Calu3 (cell line): Measurements from ENCODE around the gene RND1. TPM values are rescaled to one million over a fixed set of nuclear protein-coding genes. Genes with fewer than 3 reads are reported as not detected.
"Not testable (repeated sequence)": the region's sequence is repeated elsewhere in the genome, so short reads cannot be mapped to it uniquely, and the experiment has no call there.

ENCODE experiments used
- BruUV-seq: library from RNA; stranded (reverse); fragments of 400-500 nt; replicated peaks from 2 replicates; lab custom pipeline; 2021; lab: Mats Ljungman, UMichigan
- CTCF ChIA-PET: fragments of 300-600 bp; sonication (Branson Sonifier 250); formaldehyde crosslinking; loops from one replicate; lab custom pipeline; 2022; ENCODE audit warnings: antibody characterized with exemption; lab: Charles Lee
- DNase-seq: peaks from one replicate; pipeline ENCODE4 v3.0.0; 2022
- H3K27ac Mint-ChIP-seq: one replicate; pipeline ENCODE4 v1.8.0; 2022; ENCODE audit warnings: mixed read lengths; ENCODE audit not compliant: unreplicated experiment
- H3K27me3 Mint-ChIP-seq: one replicate; pipeline ENCODE4 v1.8.0; 2022; ENCODE audit warnings: mixed read lengths; ENCODE audit not compliant: unreplicated experiment
- H3K36me3 Mint-ChIP-seq: one replicate; pipeline ENCODE4 v1.8.0; 2022; ENCODE audit warnings: mild to moderate bottlenecking, moderate library complexity, mixed read lengths; ENCODE audit not compliant: insufficient read depth, unreplicated experiment
- H3K4me1 Mint-ChIP-seq: one replicate; pipeline ENCODE4 v1.8.0; 2022; ENCODE audit warnings: mild to moderate bottlenecking, low read depth, mixed read lengths; ENCODE audit not compliant: unreplicated experiment
- H3K4me3 Mint-ChIP-seq: one replicate; pipeline ENCODE4 v1.8.0; 2022; ENCODE audit warnings: mild to moderate bottlenecking, low read depth, moderate library complexity, mixed read lengths; ENCODE audit not compliant: unreplicated experiment
- H3K9me3 Mint-ChIP-seq: one replicate; pipeline ENCODE4 v1.8.0; 2022; ENCODE audit warnings: low read depth, mixed read lengths; ENCODE audit not compliant: unreplicated experiment
- CTCF ChIP-seq: fragments of 200-600 bp; IDR thresholded peaks from one replicate; pipeline ENCODE4 v1.8.0; 2022; ENCODE audit warnings: antibody characterized with exemption; ENCODE audit not compliant: unreplicated experiment
- intact Hi-C: fragments of 100-400 bp; cut with micrococcal nuclease; formaldehyde crosslinking; loops from one replicate; pipeline ENCODE4 v1.10.0; 2022; ENCODE audit not compliant: unreplicated experiment
- total RNA-seq: library from RNA; stranded (reverse); gene quantifications from 2 replicates; pipeline ENCODE4 v1.2.3, GENCODE V29; 2022

RND1 gene
- total RNA-seq, 1 experiment from 2014 or later, result 14.2 TPM

- intact Hi-C loops, result no loop called here
- no peak for DNase-seq
- CTCF ChIA-PET, result interaction anchor here (0.9 kb wide), 1 partner anchor 28 kb away, joined by 5 read pairs; the partner anchor contains the start of gene DDX23
- TF ChIP-seq CTCF, result no peak
- BruUV-seq, result no TSS peak
- Mint-ChIP-seq H3K9me3 (no peaks in the 10 kb centered on the region), H3K4me3 (no peak overlapping the region), H3K4me1 (peaks cover 25% of the 10 kb centered on the region), H3K27me3 (peaks cover 7% of the 10 kb centered on the region), H3K27ac (no peak overlapping the region), H3K36me3 (no peaks in the 10 kb centered on the region)
Observed at GRCh38 chr12:48880647-48881046, 15.0 kb upstream of the RND1 start.

GRCh38 chr12:48878548-48878947 is 12.9 kb upstream of the RND1 start:
- intact Hi-C loops, result no loop called here
- TF ChIP-seq CTCF, result no peak
- CTCF ChIA-PET, result no interaction called here
- Mint-ChIP-seq H3K9me3 (no peaks in the 10 kb centered on the region), H3K4me1 (peaks cover 21% of the 10 kb centered on the region), H3K27me3 (peaks cover 7% of the 10 kb centered on the region), H3K4me3 (no peak overlapping the region), H3K36me3 (no peaks in the 10 kb centered on the region), H3K27ac (no peak overlapping the region)
- BruUV-seq, result no TSS peak
- DNase-seq, result no peak

- H3K9me3 Mint-ChIP-seq, result no peaks in the 10 kb centered on the region
- no TSS peak for BruUV-seq
- CTCF ChIA-PET, result interaction anchor here (0.6 kb wide), 1 partner anchor 282 kb away, joined by 6 read pairs; no protein-coding TSS in a partner anchor
- no peaks in the 10 kb centered on the region for H3K36me3 Mint-ChIP-seq
- no peak overlapping the region for H3K27ac Mint-ChIP-seq
- no peak for TF ChIP-seq CTCF
- no peaks in the 10 kb centered on the region for H3K4me1 Mint-ChIP-seq
- no peak overlapping the region for H3K4me3 Mint-ChIP-seq
- peaks cover 7% of the 10 kb centered on the region for H3K27me3 Mint-ChIP-seq
- intact Hi-C loops, result no loop called here
- no peak for DNase-seq
Observed at GRCh38 chr12:48875944-48876515, 10.4 kb upstream of the RND1 start.

GRCh38 chr12:48873534-48873933 is 7.9 kb upstream of the RND1 start:
- H3K27me3 Mint-ChIP-seq, DNase-seq, H3K27ac Mint-ChIP-seq, H3K4me3 Mint-ChIP-seq, H3K36me3 Mint-ChIP-seq, H3K9me3 Mint-ChIP-seq, H3K4me1 Mint-ChIP-seq, BruUV-seq, intact Hi-C loops: not testable (repeated sequence)
- CTCF ChIA-PET, result interaction anchor here (0.7 kb wide), 1 partner anchor 17 kb away, joined by 4 read pairs; no protein-coding TSS in a partner anchor

- Mint-ChIP-seq H3K36me3 (no peaks in the 10 kb centered on the region), H3K9me3 (no peaks in the 10 kb centered on the region), H3K27me3 (no peaks in the 10 kb centered on the region), H3K4me3 (no peak overlapping the region), H3K4me1 (no peaks in the 10 kb centered on the region), H3K27ac (no peak overlapping the region)
- no peak for TF ChIP-seq CTCF
- CTCF ChIA-PET, result no interaction called here
- BruUV-seq, result no TSS peak
- intact Hi-C loops, result no loop called here
- DNase-seq, result no peak
Observed at GRCh38 chr12:48873096-48873495, 7.4 kb upstream of the RND1 start.
